HEK293T (cell line): Measurements from ENCODE around the gene OR5K1.

Experiments used
- HDGF ChIP-seq: fragments of 450-650 bp; IDR thresholded peaks from 2 replicates; pipeline ENCODE4 v1.6.1; 2017; ENCODE audit warnings: antibody characterized with exemption, borderline replicate concordance
- NFRKB ChIP-seq: fragments of 450-650 bp; IDR thresholded peaks from 2 replicates; pipeline ENCODE4 v1.6.1; 2016; ENCODE audit warnings: mild to moderate bottlenecking, moderate library complexity

GRCh38 chr3:98433764-98434163, 29.2 kb upstream of the OR5K1 start:
- no peak for TF ChIP-seq NFRKB
- TF ChIP-seq HDGF, result no peak
